ENCODE results near the gene DOK3. TPM values are rescaled to one million over a fixed set of nuclear protein-coding genes. Genes with fewer than 3 reads are reported as not detected.

DOK3 gene
- total RNA-seq, 1 experiment from 2014 or later, result 6.0 TPM

GRCh38 chr5:177508837-177509236 is 789 bp downstream of the DOK3 start:
- POLR2A ChIA-PET, result interaction anchor here (0.6 to 1.2 kb wide), 3 partner anchors 8 to 194 kb away, joined by 3 read pairs; no protein-coding TSS in a partner anchor
- no peak overlapping the region for H3K4me3 Mint-ChIP-seq (ENCODE audit: unreplicated experiment)
- TF ChIP-seq CTCF (IDR thresholded peaks at IDR 0.05; ENCODE audit: unreplicated experiment), result no peak
- no peaks in the 10 kb centered on the region for H3K9me3 Mint-ChIP-seq (ENCODE audit: unreplicated experiment)
- H3K27ac Mint-ChIP-seq (ENCODE audit: low read depth, unreplicated experiment), result no peak overlapping the region
- BruUV-seq (replicated peaks), result no TSS peak
- H3K4me1 Mint-ChIP-seq (ENCODE audit: insufficient read depth, unreplicated experiment), result peaks cover 2% of the 10 kb centered on the region
- intact Hi-C loops (cut with micrococcal nuclease), result no loop called here
- DNase-seq (ENCODE audit: unreplicated experiment), result no peak
- CTCF ChIA-PET, result interaction anchor here (0.6 to 4.1 kb wide), 7 partner anchors 8 to 615 kb away, joined by 3 to 51 read pairs (median 4); partner anchors contain the start of genes PDLIM7 and TMED9
- peaks cover 37% of the 10 kb centered on the region for H3K36me3 Mint-ChIP-seq (ENCODE audit: insufficient read depth, unreplicated experiment)
- H3K27me3 Mint-ChIP-seq (ENCODE audit: insufficient read depth, unreplicated experiment), result no peaks in the 10 kb centered on the region

- no peak for DNase-seq (ENCODE audit: unreplicated experiment)
- CTCF ChIA-PET, result interaction anchor here (0.8 to 3.0 kb wide), 6 partner anchors 10 to 616 kb away, joined by 3 to 10 read pairs (median 4); partner anchors contain the start of gene PDLIM7
- BruUV-seq (replicated peaks), result no TSS peak
- Mint-ChIP-seq H3K27ac (ENCODE audit: low read depth, unreplicated experiment) (no peak overlapping the region), H3K27me3 (ENCODE audit: insufficient read depth, unreplicated experiment) (no peaks in the 10 kb centered on the region), H3K4me3 (ENCODE audit: unreplicated experiment) (no peak overlapping the region), H3K36me3 (ENCODE audit: insufficient read depth, unreplicated experiment) (peaks cover 30% of the 10 kb centered on the region), H3K9me3 (ENCODE audit: unreplicated experiment) (no peaks in the 10 kb centered on the region), H3K4me1 (ENCODE audit: insufficient read depth, unreplicated experiment) (peaks cover 2% of the 10 kb centered on the region)
- TF ChIP-seq CTCF (IDR thresholded peaks at IDR 0.05; ENCODE audit: unreplicated experiment), result no peak
- intact Hi-C loops (cut with micrococcal nuclease), result no loop called here
- POLR2A ChIA-PET, result interaction anchor here (1.2 kb wide), 1 partner anchor 9 kb away, joined by 3 read pairs; no protein-coding TSS in a partner anchor
These were observed 1.4 kb downstream of the DOK3 start for GRCh38 chr5:177508221-177508611.

- Mint-ChIP-seq H3K4me3 (ENCODE audit: unreplicated experiment) (no peak overlapping the region), H3K36me3 (ENCODE audit: insufficient read depth, unreplicated experiment) (peaks cover 25% of the 10 kb centered on the region), H3K27ac (ENCODE audit: low read depth, unreplicated experiment) (no peak overlapping the region), H3K27me3 (ENCODE audit: insufficient read depth, unreplicated experiment) (no peaks in the 10 kb centered on the region), H3K4me1 (ENCODE audit: insufficient read depth, unreplicated experiment) (peaks cover 7% of the 10 kb centered on the region), H3K9me3 (ENCODE audit: unreplicated experiment) (no peaks in the 10 kb centered on the region)
- BruUV-seq (replicated peaks), result no TSS peak
- no peak for DNase-seq (ENCODE audit: unreplicated experiment)
- TF ChIP-seq CTCF (IDR thresholded peaks at IDR 0.05; ENCODE audit: unreplicated experiment), result no peak
- ChIA-PET CTCF (interaction anchor here (0.8 to 3.0 kb wide), 9 partner anchors 10 to 394 kb away, joined by 3 to 12 read pairs (median 4); partner anchors contain the start of gene PDLIM7), POLR2A (interaction anchor here (1.0 kb wide), 1 partner anchor 10 kb away, joined by 4 read pairs; no protein-coding TSS in a partner anchor)
- intact Hi-C loops (cut with micrococcal nuclease), result no loop called here
These were observed 1.9 kb downstream of the DOK3 start for GRCh38 chr5:177507596-177508220.

DNA sequence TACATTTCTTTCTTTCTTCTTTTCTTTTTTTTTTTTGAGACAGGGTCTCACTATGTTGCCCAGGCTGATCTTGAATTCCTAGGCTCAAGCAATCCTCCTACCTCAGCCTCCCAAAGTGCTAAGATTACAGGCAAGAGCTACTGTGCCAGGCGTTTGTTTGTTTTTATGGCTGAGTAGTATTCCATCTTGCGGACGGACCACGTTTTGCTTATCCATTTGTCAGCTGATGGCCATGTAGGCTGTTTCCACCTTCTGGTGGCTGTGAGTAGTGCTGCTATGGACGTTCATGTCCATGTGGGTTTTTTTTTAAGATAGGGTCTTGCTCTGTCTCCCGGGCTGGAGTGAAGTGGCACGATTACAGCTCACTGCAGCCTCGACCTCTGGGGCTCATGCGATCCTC is 2.5 kb downstream of the DOK3 start:
- POLR2A ChIA-PET, result interaction anchor here (1.0 kb wide), 1 partner anchor 9 kb away, joined by 4 read pairs; no protein-coding TSS in a partner anchor
- H3K27ac Mint-ChIP-seq (ENCODE audit: low read depth, unreplicated experiment), result no peak overlapping the region
- CTCF ChIA-PET, result interaction anchor here (0.8 to 3.0 kb wide), 8 partner anchors 10 to 393 kb away, joined by 3 to 12 read pairs (median 4); partner anchors contain the start of gene PDLIM7
- no peaks in the 10 kb centered on the region for H3K27me3 Mint-ChIP-seq (ENCODE audit: insufficient read depth, unreplicated experiment)
- no TSS peak for BruUV-seq (replicated peaks)
- DNase-seq (ENCODE audit: unreplicated experiment), result no peak
- no peak overlapping the region for H3K4me3 Mint-ChIP-seq (ENCODE audit: unreplicated experiment)
- H3K36me3 Mint-ChIP-seq (ENCODE audit: insufficient read depth, unreplicated experiment), result peaks cover 20% of the 10 kb centered on the region
- TF ChIP-seq CTCF (IDR thresholded peaks at IDR 0.05; ENCODE audit: unreplicated experiment), result peak; percentile 31
- intact Hi-C loops (cut with micrococcal nuclease), result no loop called here
- H3K9me3 Mint-ChIP-seq (ENCODE audit: unreplicated experiment), result no peaks in the 10 kb centered on the region
- peaks cover 13% of the 10 kb centered on the region for H3K4me1 Mint-ChIP-seq (ENCODE audit: insufficient read depth, unreplicated experiment)

Data from MCF 10A (cell line).